Measurements from ENCODE around the gene PADI4.

PADI4 gene

GRCh38 chr1:17287130-17287776, 20.7 kb upstream of the PADI4 start:
- no peak for FAIRE-seq

- FAIRE-seq, result no peak
Observed at GRCh38 chr1:17289721-17290120, 18.3 kb upstream of the PADI4 start.

- FAIRE-seq, result no peak
Observed at GRCh38 chr1:17290553-17290952, 17.4 kb upstream of the PADI4 start.

GRCh38 chr1:17292299-17293160, 15.5 kb upstream of the PADI4 start:
- no peak for FAIRE-seq

- no peak for FAIRE-seq
Observed at GRCh38 chr1:17293681-17294425, 14.1 kb upstream of the PADI4 start.

GRCh38 chr1:17295292-17295691, 12.7 kb upstream of the PADI4 start:
- FAIRE-seq, result no peak

GRCh38 chr1:17296086-17296485, 11.9 kb upstream of the PADI4 start:
- FAIRE-seq, result no peak

- no peak for FAIRE-seq
Observed at GRCh38 chr1:17297991-17298390, 10.0 kb upstream of the PADI4 start.

- no peak for FAIRE-seq
Observed at GRCh38 chr1:17301767-17302166, 6.2 kb upstream of the PADI4 start.

GRCh38 chr1:17304151-17304825, 3.7 kb upstream of the PADI4 start:
- FAIRE-seq, result no peak

- FAIRE-seq, result no peak
Observed at GRCh38 chr1:17304826-17305175, 3.2 kb upstream of the PADI4 start.

- FAIRE-seq, result no peak
Observed at GRCh38 chr1:17305576-17306095, 2.4 kb upstream of the PADI4 start.

- FAIRE-seq, result no peak
Observed at GRCh38 chr1:17306407-17306806, 1.6 kb upstream of the PADI4 start.

- FAIRE-seq, result no peak
Observed at GRCh38 chr1:17306921-17307320, 1.1 kb upstream of the PADI4 start.

- FAIRE-seq, result no peak
Observed at GRCh38 chr1:17307329-17307728, 668 bp upstream of the PADI4 start.

GRCh38 chr1:17308593-17308992, 596 bp downstream of the PADI4 start:
- no peak for FAIRE-seq

- FAIRE-seq, result no peak
Observed at GRCh38 chr1:17309426-17310067, 1.6 kb downstream of the PADI4 start.

- FAIRE-seq, result no peak
Observed at GRCh38 chr1:17310068-17310640, 2.2 kb downstream of the PADI4 start.

- FAIRE-seq, result no peak
Observed at GRCh38 chr1:17313530-17314309, 5.7 kb downstream of the PADI4 start.

- FAIRE-seq, result no peak
Observed at GRCh38 chr1:17314491-17314971, 6.5 kb downstream of the PADI4 start.

GRCh38 chr1:17315542-17316130, 7.6 kb downstream of the PADI4 start:
- FAIRE-seq, result no peak
